Keratinocyte (primary cell): ENCODE results near the gene RPS25.

ENCODE experiments used
- EZH2 ChIP-seq: IDR thresholded peaks from one replicate; pipeline ENCODE4 v1.6.1; 2012; ENCODE audit warnings: inconsistent platforms, mild to moderate bottlenecking, low read length, moderate library complexity
- TF ChIP-seq, protein P1 (sequence below), 3 experiments: IDR thresholded peaks in 1 of 3; conservative IDR thresholded peaks in 1 of 3; optimal IDR thresholded peaks in 1 of 3; 2 replicates in 2 of 3; 3 replicates in 1 of 3; pipeline versions ENCODE3 to v1.5.1; 2011; ENCODE audit warnings: low read length in 3 of 3, mild to moderate bottlenecking in 3 of 3, moderate library complexity in 2 of 3, control low read depth in 1 of 3, inconsistent platforms in 1 of 3; ENCODE audit not compliant: insufficient read depth in 2 of 3; ENCODE audit errors: extremely low read depth in 1 of 3

DNA sequence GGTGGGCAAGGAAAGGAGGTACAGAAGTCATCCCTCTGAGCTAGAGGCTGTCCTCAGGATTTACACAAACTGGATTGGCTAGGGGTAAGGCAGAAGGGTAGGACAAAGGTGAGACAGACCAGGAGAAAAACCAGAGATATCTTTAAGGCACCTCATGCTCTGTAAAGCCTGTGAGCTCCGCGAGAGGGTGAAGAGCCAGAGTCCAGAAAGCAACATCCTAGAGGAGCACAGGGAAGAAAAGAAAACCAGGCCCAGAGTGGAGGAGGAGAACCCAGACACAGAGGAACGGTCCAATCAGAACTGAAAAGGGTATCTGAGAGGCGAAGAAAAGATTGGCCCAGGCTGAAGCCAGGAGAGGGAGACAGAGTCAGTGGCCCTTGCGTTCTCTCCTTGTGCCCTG, 7.4 kb upstream of the RPS25 start:
- TF ChIP-seq, protein P1, sequence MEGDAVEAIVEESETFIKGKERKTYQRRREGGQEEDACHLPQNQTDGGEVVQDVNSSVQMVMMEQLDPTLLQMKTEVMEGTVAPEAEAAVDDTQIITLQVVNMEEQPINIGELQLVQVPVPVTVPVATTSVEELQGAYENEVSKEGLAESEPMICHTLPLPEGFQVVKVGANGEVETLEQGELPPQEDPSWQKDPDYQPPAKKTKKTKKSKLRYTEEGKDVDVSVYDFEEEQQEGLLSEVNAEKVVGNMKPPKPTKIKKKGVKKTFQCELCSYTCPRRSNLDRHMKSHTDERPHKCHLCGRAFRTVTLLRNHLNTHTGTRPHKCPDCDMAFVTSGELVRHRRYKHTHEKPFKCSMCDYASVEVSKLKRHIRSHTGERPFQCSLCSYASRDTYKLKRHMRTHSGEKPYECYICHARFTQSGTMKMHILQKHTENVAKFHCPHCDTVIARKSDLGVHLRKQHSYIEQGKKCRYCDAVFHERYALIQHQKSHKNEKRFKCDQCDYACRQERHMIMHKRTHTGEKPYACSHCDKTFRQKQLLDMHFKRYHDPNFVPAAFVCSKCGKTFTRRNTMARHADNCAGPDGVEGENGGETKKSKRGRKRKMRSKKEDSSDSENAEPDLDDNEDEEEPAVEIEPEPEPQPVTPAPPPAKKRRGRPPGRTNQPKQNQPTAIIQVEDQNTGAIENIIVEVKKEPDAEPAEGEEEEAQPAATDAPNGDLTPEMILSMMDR (optimal IDR thresholded peaks at IDR 0.05 in 1 of 3, IDR thresholded peaks at IDR 0.05 in 1 of 3, conservative IDR thresholded peaks at IDR 0.05 in 1 of 3; ENCODE audit: extremely low read depth in 1 of 3, insufficient read depth in 2 of 3, low read length in 3 of 3): no peak
- TF ChIP-seq EZH2: no peak
